Natural killer cell (primary cell): ENCODE measurements around the gene KIF16B. TPM values are rescaled to one million over a fixed set of nuclear protein-coding genes. Genes with fewer than 3 reads are reported as not detected.

ENCODE experiments used
- ATAC-seq, 3 donors: fragments of 150-1000 bp in 2 of 3; fragments of 200-7000 bp in 1 of 3; cut with Tn5 transposase; 1 replicate in 1 of 3; 2 replicates in 2 of 3; pipeline ENCODE4 v1.10.0; 2021; ENCODE audit warnings: mild to moderate bottlenecking in 2 of 3, moderate library complexity in 2 of 3
- DNase-seq, 2 donors: peaks; one replicate each; pipeline versions ENCODE4 v3.0.0 to v3.0.0-alpha.2; 2013 to 2021; ENCODE audit warnings: mixed read lengths in 1 of 2
- H3K27ac ChIP-seq: one replicate; pipeline ENCODE4 v1.5.1; 2013; ENCODE audit warnings: mild to moderate bottlenecking, low read length
- H3K27me3 ChIP-seq: one replicate; pipeline ENCODE4 v1.6.1; 2013; ENCODE audit warnings: low read length; ENCODE audit not compliant: control insufficient read depth, insufficient read depth
- H3K36me3 ChIP-seq: one replicate; pipeline ENCODE4 v1.6.1; 2013; ENCODE audit warnings: low read length; ENCODE audit not compliant: control insufficient read depth, insufficient read depth
- H3K4me1 ChIP-seq: one replicate; pipeline ENCODE4 v1.6.1; 2013; ENCODE audit warnings: low read length; ENCODE audit not compliant: control insufficient read depth, insufficient read depth
- H3K4me3 ChIP-seq: one replicate; pipeline ENCODE4 v1.5.1; 2013; ENCODE audit warnings: low read length
- H3K9me3 ChIP-seq: one replicate; pipeline ENCODE4 v1.6.1; 2013; ENCODE audit warnings: low read length; ENCODE audit not compliant: control insufficient read depth, insufficient read depth
- H3K27ac Mint-ChIP-seq, 2 donors: one replicate each; pipeline ENCODE4 v1.8.0; 2022; ENCODE audit warnings: mild to moderate bottlenecking in 2 of 2, mixed read lengths in 2 of 2, moderate library complexity in 1 of 2
- H3K27me3 Mint-ChIP-seq, 2 donors: one replicate each; pipeline ENCODE4 v1.8.0; 2022; ENCODE audit warnings: low read depth in 2 of 2, mixed read lengths in 2 of 2
- H3K36me3 Mint-ChIP-seq: one replicate; pipeline ENCODE4 v1.8.0; 2022; ENCODE audit warnings: mixed read lengths
- H3K4me1 Mint-ChIP-seq, 2 donors: one replicate each; pipeline ENCODE4 v1.8.0; 2022; ENCODE audit warnings: mixed read lengths in 2 of 2
- H3K4me3 Mint-ChIP-seq: one replicate; pipeline ENCODE4 v1.8.0; 2022; ENCODE audit warnings: mild to moderate bottlenecking, moderate library complexity, mixed read lengths
- H3K9me3 Mint-ChIP-seq, 2 donors: one replicate each; pipeline ENCODE4 v1.8.0; 2022; ENCODE audit warnings: mixed read lengths in 2 of 2
- WGBS: methylation state at CpG from one replicate; pipeline ENCODE4 v1.1.7; 2013; ENCODE audit warnings: missing lambda C conversion rate; ENCODE audit not compliant: insufficient coverage; 5-methylcytosine and 5-hydroxymethylcytosine counted together
- intact Hi-C: fragments of 100-400 bp; cut with micrococcal nuclease; formaldehyde crosslinking; loops from one replicate; pipeline ENCODE4 v1.14.2; 2022
- total RNA-seq, 4 donors: library from RNA; stranded (reverse); fragments of 120-200 nt in 1 of 4; gene quantifications; one replicate each; pipeline versions ENCODE4 v1.2.3 to v1.2.4, GENCODE V29; 2013 to 2022
- TF ChIP-seq, protein P1 (sequence below): fragments of 200-600 bp; IDR thresholded peaks from one replicate; pipeline ENCODE4 v1.8.0; 2022; ENCODE audit warnings: antibody characterized with exemption

KIF16B gene
- total RNA-seq, 3 donors from 2014 or later (not counting 1 experiment from before 2014, with no cell fraction given) = 3.9 to 11.8 (median 9.2) TPM

DNA sequence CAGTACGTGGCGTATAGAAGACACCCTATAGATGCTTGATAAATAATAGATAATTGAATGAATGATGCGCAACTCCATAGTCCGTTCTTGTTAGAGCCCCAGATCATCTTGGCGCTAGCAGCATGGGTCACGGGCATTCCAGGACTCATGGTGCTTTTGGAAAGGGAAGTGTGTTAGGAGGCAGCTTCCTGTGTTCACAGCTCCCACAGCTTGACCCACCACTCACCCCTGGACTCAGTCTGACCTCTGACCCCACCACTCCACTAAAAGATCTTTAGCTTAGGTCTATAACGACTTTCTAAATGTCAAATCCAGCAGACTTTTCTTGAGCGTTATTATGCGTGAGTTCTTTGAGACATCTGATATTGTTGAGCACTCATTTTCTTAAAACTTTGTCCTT lies 35.8 kb upstream of the KIF16B start:
- TF ChIP-seq, protein P1, sequence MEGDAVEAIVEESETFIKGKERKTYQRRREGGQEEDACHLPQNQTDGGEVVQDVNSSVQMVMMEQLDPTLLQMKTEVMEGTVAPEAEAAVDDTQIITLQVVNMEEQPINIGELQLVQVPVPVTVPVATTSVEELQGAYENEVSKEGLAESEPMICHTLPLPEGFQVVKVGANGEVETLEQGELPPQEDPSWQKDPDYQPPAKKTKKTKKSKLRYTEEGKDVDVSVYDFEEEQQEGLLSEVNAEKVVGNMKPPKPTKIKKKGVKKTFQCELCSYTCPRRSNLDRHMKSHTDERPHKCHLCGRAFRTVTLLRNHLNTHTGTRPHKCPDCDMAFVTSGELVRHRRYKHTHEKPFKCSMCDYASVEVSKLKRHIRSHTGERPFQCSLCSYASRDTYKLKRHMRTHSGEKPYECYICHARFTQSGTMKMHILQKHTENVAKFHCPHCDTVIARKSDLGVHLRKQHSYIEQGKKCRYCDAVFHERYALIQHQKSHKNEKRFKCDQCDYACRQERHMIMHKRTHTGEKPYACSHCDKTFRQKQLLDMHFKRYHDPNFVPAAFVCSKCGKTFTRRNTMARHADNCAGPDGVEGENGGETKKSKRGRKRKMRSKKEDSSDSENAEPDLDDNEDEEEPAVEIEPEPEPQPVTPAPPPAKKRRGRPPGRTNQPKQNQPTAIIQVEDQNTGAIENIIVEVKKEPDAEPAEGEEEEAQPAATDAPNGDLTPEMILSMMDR = no peak
- intact Hi-C loops = no loop called here
- Histone ChIP-seq H3K4me1 (no peaks in the 10 kb centered on the region), H3K4me3 (no peak overlapping the region), H3K27ac (no peak overlapping the region), H3K27me3 (no peaks in the 10 kb centered on the region), H3K36me3 (no peaks in the 10 kb centered on the region), H3K9me3 (no peaks in the 10 kb centered on the region)
- Mint-ChIP-seq H3K36me3 (no peaks in the 10 kb centered on the region), H3K27me3 (peaks cover 0 to 16% of the 10 kb centered on the region in 2 donors), H3K4me1 (no peaks in the 10 kb centered on the region), H3K9me3 (no peaks in the 10 kb centered on the region), H3K4me3 (no peak overlapping the region), H3K27ac (no peak overlapping the region)
- ATAC-seq = no peak
- 91% methylated on average over 8 of the region's 9 CpGs for WGBS
- no peak for DNase-seq

DNA sequence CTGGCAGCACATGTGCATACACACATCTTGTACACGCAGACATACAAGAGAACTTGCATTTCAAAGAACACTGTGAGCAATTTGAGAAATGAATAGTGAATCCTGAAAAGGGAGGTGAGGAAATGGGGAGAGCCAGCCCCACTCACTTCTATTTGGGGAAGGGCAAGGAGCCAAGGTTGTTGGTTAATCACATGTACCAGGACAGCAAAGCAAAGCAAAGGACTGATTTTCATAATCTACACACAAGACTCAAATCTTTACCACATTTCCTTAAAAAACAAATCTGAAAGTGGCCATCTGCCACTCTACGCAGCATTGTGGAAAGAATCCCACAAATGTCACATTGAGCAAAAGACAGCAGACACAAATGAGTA lies 35.0 kb upstream of the KIF16B start:
- Mint-ChIP-seq H3K36me3 (no peaks in the 10 kb centered on the region), H3K4me1 (no peaks in the 10 kb centered on the region), H3K4me3 (no peak overlapping the region), H3K9me3 (no peaks in the 10 kb centered on the region), H3K27ac (no peak overlapping the region), H3K27me3 (peaks cover 0 to 18% of the 10 kb centered on the region in 2 donors)
- Histone ChIP-seq H3K9me3 (no peaks in the 10 kb centered on the region), H3K4me3 (no peak overlapping the region), H3K27ac (no peak overlapping the region), H3K36me3 (no peaks in the 10 kb centered on the region), H3K27me3 (no peaks in the 10 kb centered on the region), H3K4me1 (no peaks in the 10 kb centered on the region)
- ATAC-seq (no peak), DNase-seq (no peak)
- WGBS = no CpG with 5 or more reads among the region's 2 CpGs
- intact Hi-C loops = no loop called here
- TF ChIP-seq, protein P1 = no peak

DNA sequence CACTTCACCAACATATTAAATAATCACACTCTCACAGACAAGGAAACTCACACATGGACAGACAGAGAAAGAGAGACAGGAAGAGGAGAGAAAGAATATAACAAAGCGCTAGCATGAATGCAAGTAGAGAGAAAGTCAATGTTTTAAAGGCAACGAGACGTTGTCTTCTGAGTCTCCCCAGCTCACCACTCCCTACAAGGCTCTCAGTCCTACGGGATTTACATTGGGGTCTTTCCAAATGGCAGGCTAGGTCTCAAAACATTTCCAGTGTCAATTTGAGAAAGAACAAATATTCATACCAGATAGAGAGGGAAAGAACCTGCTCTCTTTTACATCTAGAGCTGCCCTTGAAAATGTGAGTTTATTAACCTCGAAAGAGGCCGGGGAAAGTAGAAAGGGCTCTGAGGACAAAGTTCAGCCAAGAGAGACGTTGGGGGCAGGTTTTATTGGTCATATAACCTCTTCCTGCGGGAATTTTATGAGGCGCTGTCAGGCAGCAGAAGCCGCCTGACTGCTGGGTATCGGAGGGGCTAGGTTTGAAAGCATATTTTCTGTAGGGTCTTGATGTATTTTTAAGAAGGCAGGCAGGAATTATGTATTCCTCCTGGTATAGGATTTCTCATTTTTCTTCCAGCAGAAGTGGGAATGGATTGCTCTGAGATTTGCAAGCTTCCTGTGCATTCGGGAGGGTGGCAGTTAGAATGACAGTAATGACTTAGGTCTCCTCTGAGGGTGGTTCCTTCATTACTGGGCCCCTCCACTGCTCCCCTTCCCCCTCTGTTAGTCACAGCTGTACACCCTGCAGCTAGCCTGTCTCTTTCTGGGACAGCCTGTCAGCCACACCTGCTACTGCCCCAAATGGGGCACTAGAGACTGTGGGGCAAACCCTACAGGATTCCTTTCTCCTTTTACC lies 34.4 kb upstream of the KIF16B start:
- H3K27ac Mint-ChIP-seq = no peak overlapping the region
- ATAC-seq = no peak
- no peaks in the 10 kb centered on the region for H3K4me1 ChIP-seq

More for the DNA sequence above, 34.4 kb upstream of the KIF16B start:
- intact Hi-C loops = no loop called here
- 74% methylated on average over 11 of the region's 12 CpGs for WGBS
- H3K9me3 Mint-ChIP-seq = no peaks in the 10 kb centered on the region
- no peaks in the 10 kb centered on the region for H3K27me3 ChIP-seq
- DNase-seq = no peak
- no peaks in the 10 kb centered on the region for H3K4me1 Mint-ChIP-seq
- no peak overlapping the region for H3K4me3 Mint-ChIP-seq
- H3K27me3 Mint-ChIP-seq = peaks cover 0 to 18% of the 10 kb centered on the region in 2 donors
- no peaks in the 10 kb centered on the region for H3K36me3 ChIP-seq
- no peaks in the 10 kb centered on the region for H3K9me3 ChIP-seq
- H3K36me3 Mint-ChIP-seq = no peaks in the 10 kb centered on the region
- TF ChIP-seq, protein P1 = no peak
- H3K4me3 ChIP-seq = no peak overlapping the region
- H3K27ac ChIP-seq = no peak overlapping the region
